H1 (cell line): Measurements from ENCODE around the gene ASTN2. TPM values are rescaled to one million over a fixed set of nuclear protein-coding genes. Genes with fewer than 3 reads are reported as not detected.

Source experiments
- CTCF ChIA-PET: fragments of 300-600 bp; sonication (Branson Sonifier 250); formaldehyde crosslinking; loops from one replicate; lab custom pipeline; 2021; ENCODE audit not compliant: partially characterized antibody; lab: Charles Lee
- POLR2A ChIA-PET: fragments of 300-600 bp; sonication (Branson Sonifier 250); formaldehyde crosslinking; loops from one replicate; lab custom pipeline; 2021; ENCODE audit warnings: inconsistent platforms; ENCODE audit not compliant: partially characterized antibody; lab: Charles Lee
- DNase-seq, 2 experiments: peaks; one replicate each; pipeline versions ENCODE4 v3.0.0 to v3.0.0-alpha.2; 2010 to 2022; ENCODE audit warnings: low spot score in 2 of 2, low read depth in 1 of 2, mixed read lengths in 1 of 2
- FAIRE-seq: peaks from 2 replicates; lab custom pipeline; 2011; peaks lifted over from hg19 to GRCh38; lab: Jason Lieb, UNC
- H2AFZ ChIP-seq: 2 replicates; pipeline ENCODE4 v1.8.1; 2012; ENCODE audit warnings: low read length, inconsistent platforms
- H2AK5ac ChIP-seq: 2 replicates; pipeline ENCODE4 v1.6.1; 2013; ENCODE audit warnings: low read depth, low read length
- H2BK120ac ChIP-seq: replicated peaks from 2 replicates; pipeline ENCODE3; 2013; ENCODE audit warnings: low read depth, low read length, inconsistent platforms
- H2BK12ac ChIP-seq: 2 replicates; pipeline ENCODE4 v1.6.1; 2013; ENCODE audit warnings: low read depth, low read length
- H2BK15ac ChIP-seq: 2 replicates; pipeline ENCODE4 v1.6.1; 2013; ENCODE audit warnings: low read length
- H2BK20ac ChIP-seq: 2 replicates; pipeline ENCODE4 v1.6.1; 2013; ENCODE audit warnings: low read length
- H2BK5ac ChIP-seq: 2 replicates; pipeline ENCODE4 v1.6.1; 2013; ENCODE audit warnings: low read depth, low read length
- H3K14ac ChIP-seq: 2 replicates; pipeline ENCODE4 v1.6.1; 2013; ENCODE audit warnings: inconsistent platforms; ENCODE audit not compliant: insufficient read length
- H3K18ac ChIP-seq: 2 replicates; pipeline ENCODE4 v1.6.1; 2013; ENCODE audit warnings: low read length; ENCODE audit errors: extremely low read depth
- H3K23ac ChIP-seq: 2 replicates; pipeline ENCODE4 v1.6.1; 2013; ENCODE audit warnings: inconsistent platforms; ENCODE audit not compliant: insufficient read length
- H3K23me2 ChIP-seq: 2 replicates; pipeline ENCODE4 v1.6.1; 2013; ENCODE audit warnings: low read depth, low read length
- H3K27ac ChIP-seq: 2 replicates; pipeline ENCODE4 v1.6.1; 2011; ENCODE audit warnings: low read depth, low read length, inconsistent platforms
- H3K27me3 ChIP-seq, 4 experiments: replicated peaks in 1 of 4; 1 replicate in 1 of 4; 2 replicates in 3 of 4; pipeline versions ENCODE4 v1.6.1 to v1.8.1; 2011 to 2013; ENCODE audit warnings: low read length in 3 of 4, mild to moderate bottlenecking in 3 of 4, inconsistent platforms in 2 of 4, mixed read lengths in 2 of 4, moderate library complexity in 1 of 4; ENCODE audit not compliant: control insufficient read depth in 3 of 4, insufficient read depth in 3 of 4; ENCODE audit errors: extremely low read depth in 1 of 4
- H3K36me3 ChIP-seq, 4 experiments: 2 replicates each; pipeline versions ENCODE4 v1.6.1 to v1.8.1; 2011 to 2013; ENCODE audit warnings: mild to moderate bottlenecking in 4 of 4, low read length in 3 of 4, moderate library complexity in 2 of 4, control low read depth in 1 of 4, inconsistent platforms in 1 of 4; ENCODE audit not compliant: insufficient read depth in 4 of 4, control insufficient read depth in 2 of 4
- H3K4ac ChIP-seq: replicated peaks from 2 replicates; pipeline ENCODE3; 2013; ENCODE audit warnings: low read length, low read depth, mixed read lengths, inconsistent platforms; ENCODE audit not compliant: insufficient read length
- H3K4me1 ChIP-seq, 4 experiments: replicated peaks in 1 of 4; 1 replicate in 1 of 4; 2 replicates in 3 of 4; pipeline versions ENCODE4 v1.6.1 to v1.8.1; 2011 to 2013; ENCODE audit warnings: low read length in 3 of 4, inconsistent platforms in 2 of 4, mixed read lengths in 1 of 4; ENCODE audit not compliant: insufficient read depth in 4 of 4, control insufficient read depth in 3 of 4
- H3K4me2 ChIP-seq, 2 experiments: 2 replicates each; pipeline versions ENCODE4 v1.6.1 to v1.8.1; 2011 to 2013; ENCODE audit warnings: low read depth in 2 of 2, low read length in 2 of 2, control low read depth in 1 of 2, inconsistent platforms in 1 of 2, mild to moderate bottlenecking in 1 of 2; ENCODE audit not compliant: insufficient read depth in 1 of 2
- H3K4me3 ChIP-seq, 4 experiments: fragments of 200-600, 300-600 bp in 1 of 4; sonication (generic), shearing (Covaris generic), sonication (Bioruptor Twin) in 1 of 4; 2 replicates each; pipeline versions ENCODE4 v1.5.1 to v1.8.1; 2011 to 2016; ENCODE audit warnings: low read length in 4 of 4, low read depth in 3 of 4, control low read depth in 2 of 4, inconsistent platforms in 2 of 4, mild to moderate bottlenecking in 2 of 4, mixed read lengths in 1 of 4, moderate library complexity in 1 of 4; ENCODE audit not compliant: insufficient read depth in 2 of 4; ENCODE audit errors: extremely low read depth in 1 of 4
- H3K56ac ChIP-seq: replicated peaks from 2 replicates; pipeline ENCODE3; 2013; ENCODE audit warnings: low read depth, mild to moderate bottlenecking, mixed read lengths, low read length, inconsistent platforms; ENCODE audit not compliant: insufficient read length
- H3K79me1 ChIP-seq: 2 replicates; pipeline ENCODE4 v1.6.1; 2013; ENCODE audit warnings: low read depth, low read length, control low read depth
- H3K79me2 ChIP-seq, 2 experiments: 2 replicates each; pipeline versions ENCODE4 v1.6.1 to v1.8.1; 2012 to 2013; ENCODE audit warnings: low read length in 2 of 2, mild to moderate bottlenecking in 2 of 2, inconsistent platforms in 1 of 2; ENCODE audit not compliant: insufficient read depth in 2 of 2, control insufficient read depth in 1 of 2
- H3K9ac ChIP-seq, 4 experiments: replicated peaks in 1 of 4; 1 replicate in 1 of 4; 2 replicates in 3 of 4; pipeline versions ENCODE4 v1.6.1 to v1.8.1; 2011 to 2013; ENCODE audit warnings: low read depth in 3 of 4, low read length in 3 of 4, control low read depth in 2 of 4, mild to moderate bottlenecking in 2 of 4, moderate library complexity in 2 of 4, inconsistent platforms in 1 of 4; ENCODE audit errors: extremely low read depth in 1 of 4
- H3K9me3 ChIP-seq, 2 experiments: 2 replicates each; pipeline versions ENCODE4 v1.6.1 to v1.8.1; 2012 to 2013; ENCODE audit warnings: mild to moderate bottlenecking in 2 of 2, moderate library complexity in 2 of 2, control low read depth in 1 of 2, inconsistent platforms in 1 of 2, low read depth in 1 of 2, low read length in 1 of 2, mixed read lengths in 1 of 2; ENCODE audit not compliant: insufficient read depth in 2 of 2
- H4K20me1 ChIP-seq, 2 experiments: replicated peaks in 1 of 2; 2 replicates each; pipeline versions ENCODE3 to v1.8.1; 2011 to 2013; ENCODE audit warnings: inconsistent platforms in 2 of 2, low read length in 2 of 2, mild to moderate bottlenecking in 1 of 2; ENCODE audit not compliant: insufficient read depth in 2 of 2, control insufficient read depth in 1 of 2
- H4K5ac ChIP-seq: 2 replicates; pipeline ENCODE4 v1.6.1; 2013; ENCODE audit warnings: low read length, low read depth, mixed read lengths, inconsistent platforms; ENCODE audit not compliant: insufficient read length
- H4K8ac ChIP-seq: 2 replicates; pipeline ENCODE4 v1.8.0; 2013; ENCODE audit warnings: mild to moderate bottlenecking, moderate library complexity, low read length, inconsistent platforms; ENCODE audit not compliant: insufficient read depth; ENCODE audit errors: extremely low read depth
- H4K91ac ChIP-seq: replicated peaks from 2 replicates; pipeline ENCODE3; 2013; ENCODE audit warnings: low read length, mixed read lengths, inconsistent platforms; ENCODE audit not compliant: insufficient read length
- CBX5 ChIP-seq: fragments of 300-800, 300-1000 bp; sonication (generic); IDR thresholded peaks from 2 replicates; pipeline ENCODE4 v1.7.1; 2016; ENCODE audit warnings: antibody characterized with exemption, low read length, low read depth
- SP4 ChIP-seq: IDR thresholded peaks from 2 replicates; pipeline ENCODE4 v1.6.1; 2012; ENCODE audit warnings: low read length, inconsistent platforms
- SUZ12 ChIP-seq: fragments of 200-600 bp; sonication (generic); IDR thresholded peaks from 2 replicates; pipeline ENCODE4 v1.6.1; 2012; ENCODE audit warnings: mild to moderate bottlenecking, inconsistent platforms, low read length, moderate library complexity, mixed read lengths
- WGBS, 2 experiments: shearing (Covaris generic) in 1 of 2; methylation state at CpG; one replicate each; pipeline versions ENCODE4 v1.1.6 to v1.1.7; 2013 to 2015; ENCODE audit warnings: low lambda C conversion rate in 2 of 2, mixed read lengths in 2 of 2, inconsistent platforms in 1 of 2, low coverage in 1 of 2, missing lambda C conversion rate in 1 of 2; ENCODE audit not compliant: insufficient replicate concordance in 2 of 2, insufficient coverage in 1 of 2, insufficient read length in 1 of 2; ENCODE audit errors: extremely low coverage in 1 of 2, missing lambda C conversion rate in 1 of 2; 5-methylcytosine and 5-hydroxymethylcytosine counted together
- polyA plus RNA-seq, 7 experiments: library from polyadenylated mRNA; depleted of rRNA in 3 of 7; stranded (reverse) in 5 of 7; unstranded in 2 of 7; fragments of >200 nt in 5 of 7; fragments of 200-250 nt in 2 of 7; gene quantifications; 1 replicate in 5 of 7; 2 replicates in 1 of 7; 4 replicates in 1 of 7; pipeline versions ENCODE4 v1.2.1 to v1.2.3, GENCODE V29; 2011 to 2013; ENCODE audit warnings: missing spikeins in 2 of 7, mixed read lengths in 2 of 7
- total RNA-seq: library from RNA; stranded (reverse); fragmentation: NEBNext Ultra II Directional; extraction: Animal tissue kit (Norgen Biotek cat#: 25700); gene quantifications from 2 replicates; pipeline ENCODE4 v1.2.1, GENCODE V29; 2021

The ASTN2 gene
- total and polyA plus RNA-seq, 2 of the 8 experiments (the other 6 are each of a cell fraction or from before 2014, with no cell fraction given): 8.2 to 13.7 TPM

DNA sequence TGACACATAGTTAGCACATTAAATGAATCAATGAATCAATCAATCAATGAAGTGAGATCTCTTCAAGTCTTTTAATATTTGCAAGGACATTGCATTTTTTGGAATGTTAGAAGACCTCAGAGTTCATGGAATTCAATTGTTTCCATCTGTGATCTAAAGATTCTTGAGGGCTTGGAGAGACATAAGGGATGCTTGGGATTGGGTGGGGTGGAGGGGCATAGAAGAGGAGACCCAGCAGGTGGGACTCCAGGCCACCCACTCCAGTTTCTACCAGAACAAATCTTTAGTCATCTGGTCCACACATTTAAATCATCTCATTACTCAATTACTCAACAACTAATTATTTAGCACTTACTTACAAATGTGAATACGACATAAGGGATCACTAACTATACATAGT lies 978.7 kb downstream of the ASTN2 start:
- Histone ChIP-seq H2BK5ac (no peak overlapping the region), H4K8ac (no peak overlapping the region), H3K18ac (no peak overlapping the region), H3K79me2 (no peaks in the 10 kb centered on the region), H2BK12ac (no peak overlapping the region), H2BK20ac (no peak overlapping the region), H4K5ac (no peak overlapping the region), H3K36me3 (no peaks in the 10 kb centered on the region; a peak in 1 of 8 replicates), H3K9me3 (no peaks in the 10 kb centered on the region), H3K56ac (no peak overlapping the region), H2AK5ac (no peak overlapping the region), H3K27ac (no peak overlapping the region), H3K9ac (no peak overlapping the region), H3K4me1 (no peaks in the 10 kb centered on the region), H4K91ac (no peak overlapping the region), H4K20me1 (no peaks in the 10 kb centered on the region), H3K4me3 (no peak overlapping the region), H3K27me3 (no peaks in the 10 kb centered on the region), H3K14ac (no peak overlapping the region), H2BK120ac (no peak overlapping the region), H2AFZ (no peak overlapping the region), H3K23ac (no peak overlapping the region), H3K23me2 (no peaks in the 10 kb centered on the region; the same call in 1 of the 2 replicates), H3K4me2 (no peak overlapping the region), H2BK15ac (no peak overlapping the region), H3K4ac (no peak overlapping the region), H3K79me1 (no peaks in the 10 kb centered on the region)
- TF ChIP-seq SUZ12 (no peak), CBX5 (no peak), SP4 (no peak)
- POLR2A ChIA-PET: no interaction called here
- CTCF ChIA-PET: no interaction called here
- WGBS, 2 experiments: 100% methylated on average over 1 of the region's 1 CpG; no CpG with 5 or more reads in 1 of the 2 experiments
- FAIRE-seq (no peak), DNase-seq (no peak)
